Neural cell (in vitro differentiated cells): ENCODE measurements around the gene SURF4. TPM values are rescaled to one million over a fixed set of nuclear protein-coding genes. Genes with fewer than 3 reads are reported as not detected.
"Not testable (repeated sequence)": the region's sequence is repeated elsewhere in the genome, so short reads cannot be mapped to it uniquely, and the experiment has no call there.

ENCODE experiments used
- H2AFZ ChIP-seq: fragments of 200-600, 300-800 bp; sonication (generic), shearing (Covaris generic); 2 replicates; pipeline ENCODE4 v1.6.0; 2014; ENCODE audit warnings: low read depth, mild to moderate bottlenecking, antibody characterized with exemption, low read length, moderate library complexity
- H3F3A ChIP-seq: fragments of 200-600 bp; shearing (Covaris generic); 2 replicates; pipeline ENCODE4 v1.6.1; 2016; ENCODE audit warnings: mild to moderate bottlenecking, moderate library complexity, mixed read lengths, antibody characterized with exemption, low read length; ENCODE audit not compliant: insufficient read depth, poor library complexity, severe bottlenecking
- H3K27ac ChIP-seq: fragments of 200-600, 300-800 bp; sonication (generic), shearing (Covaris generic); 2 replicates; pipeline ENCODE4 v1.5.1; 2014; ENCODE audit warnings: mild to moderate bottlenecking, low read length, moderate library complexity
- H3K27me3 ChIP-seq: fragments of 300-800, 200-600 bp; sonication (generic), shearing (Covaris generic); 2 replicates; pipeline ENCODE4 v1.6.0; 2014; ENCODE audit warnings: mild to moderate bottlenecking, low read depth, low read length, moderate library complexity; ENCODE audit not compliant: insufficient read depth
- H3K36me3 ChIP-seq: fragments of 300-800, 200-600 bp; sonication (generic), shearing (Covaris generic); 2 replicates; pipeline ENCODE4 v1.5.1; 2014; ENCODE audit warnings: mild to moderate bottlenecking, antibody characterized with exemption, low read length, moderate library complexity; ENCODE audit not compliant: insufficient read depth
- H3K4me2 ChIP-seq: fragments of 300-800, 200-600 bp; sonication (generic), shearing (Covaris generic); 2 replicates; pipeline ENCODE4 v1.6.0; 2014; ENCODE audit warnings: mild to moderate bottlenecking, low read length
- H3K4me3 ChIP-seq: fragments of 300-800, 200-600 bp; sonication (generic), shearing (Covaris generic); 2 replicates; pipeline ENCODE4 v1.5.1; 2014; ENCODE audit warnings: mild to moderate bottlenecking, low read length, moderate library complexity
- H3K79me2 ChIP-seq: fragments of 200-600 bp; shearing (Covaris generic); replicated peaks from 2 replicates; pipeline ENCODE4 v1.6.0; 2014; ENCODE audit warnings: mild to moderate bottlenecking, low read length, moderate library complexity; ENCODE audit not compliant: insufficient read depth
- H3K9ac ChIP-seq: fragments of 300-800, 200-600 bp; sonication (generic), shearing (Covaris generic); 2 replicates; pipeline ENCODE4 v1.6.1; 2016; ENCODE audit warnings: mild to moderate bottlenecking, low read length, mixed read lengths
- H3K9me2 ChIP-seq: fragments of 200-600 bp; shearing (Covaris generic); 2 replicates; pipeline ENCODE4 v1.6.1; 2016; ENCODE audit warnings: mild to moderate bottlenecking, low read length, mixed read lengths; ENCODE audit not compliant: insufficient read depth
- H3K9me3 ChIP-seq: fragments of 200-600, 300-800 bp; sonication (generic), shearing (Covaris generic); 2 replicates; pipeline ENCODE4 v1.6.1; 2016; ENCODE audit warnings: mild to moderate bottlenecking, mixed run types, low read length, moderate library complexity, mixed read lengths
- H4K20me1 ChIP-seq: fragments of 200-600 bp; shearing (Covaris generic); 2 replicates; pipeline ENCODE4 v1.6.1; 2016; ENCODE audit warnings: mild to moderate bottlenecking, mixed run types; ENCODE audit not compliant: insufficient read depth
- CTCF ChIP-seq: fragments of 450-650 bp; IDR thresholded peaks from 2 replicates; pipeline ENCODE4 v1.5.1; 2014; ENCODE audit warnings: antibody characterized with exemption, mild to moderate bottlenecking, moderate library complexity; ENCODE audit not compliant: poor library complexity, severe bottlenecking
- EP300 ChIP-seq: fragments of 450-650 bp; conservative IDR thresholded peaks from 2 replicates; pipeline ENCODE4 v1.6.1; 2014; ENCODE audit warnings: antibody characterized with exemption, mild to moderate bottlenecking, moderate library complexity; ENCODE audit not compliant: poor library complexity, severe bottlenecking
- EZH2 ChIP-seq: fragments of 200-600, 300-800 bp; shearing (Covaris generic), sonication (generic); IDR thresholded peaks from 2 replicates; pipeline ENCODE4 v1.6.1; 2014; ENCODE audit warnings: antibody characterized with exemption, low read length, borderline replicate concordance, mild to moderate bottlenecking; ENCODE audit not compliant: insufficient read depth, poor library complexity, severe bottlenecking
- MXI1 ChIP-seq: fragments of 450-650 bp; conservative IDR thresholded peaks from 2 replicates; pipeline ENCODE4 v1.6.1; 2014; ENCODE audit warnings: antibody characterized with exemption, mild to moderate bottlenecking; ENCODE audit not compliant: poor library complexity, severe bottlenecking
- POLR2AphosphoS5 ChIP-seq: IDR thresholded peaks from 2 replicates; pipeline ENCODE4 v1.6.1; 2012
- RAD21 ChIP-seq: fragments of 450-650 bp; conservative IDR thresholded peaks from 2 replicates; pipeline ENCODE4 v1.6.1; 2014; ENCODE audit warnings: antibody characterized with exemption, mild to moderate bottlenecking, moderate library complexity
- REST ChIP-seq: IDR thresholded peaks from 2 replicates; pipeline ENCODE4 v1.6.1; 2012; ENCODE audit warnings: borderline replicate concordance
- SMC3 ChIP-seq: fragments of 450-650 bp; conservative IDR thresholded peaks from 2 replicates; pipeline ENCODE4 v1.6.1; 2014; ENCODE audit warnings: antibody characterized with exemption, mild to moderate bottlenecking, moderate library complexity; ENCODE audit not compliant: poor library complexity
- TAF1 ChIP-seq: IDR thresholded peaks from 2 replicates; pipeline ENCODE4 v1.6.1; 2012; ENCODE audit warnings: low read depth
- polyA plus RNA-seq: library from polyadenylated mRNA; depleted of rRNA; stranded (reverse); fragments of >200 nt; gene quantifications from 2 replicates; pipeline ENCODE4 v1.2.3, GENCODE V29; 2014

SURF4 gene
- polyA plus RNA-seq, 1 donor from 2014 or later = 78.3 TPM

- Histone ChIP-seq H3K79me2 (peaks cover 14% of the 10 kb centered on the region), H3K4me2 (peak within 1 kb of the TSS; percentile 85), H3K9ac (peak within 1 kb of the TSS; percentile 71), H3K27me3 (no peaks in the 10 kb centered on the region), H3K9me2 (no peaks in the 10 kb centered on the region), H3K36me3 (no peaks in the 10 kb centered on the region), H3K27ac (peak within 1 kb of the TSS; percentile 72), H2AFZ (peak within 1 kb of the TSS; percentile 66), H4K20me1 (no peaks in the 10 kb centered on the region), H3F3A (no peaks in the 10 kb centered on the region), H3K4me3 (peak within 1 kb of the TSS; percentile 90), H3K9me3 (no peaks in the 10 kb centered on the region)
- TF ChIP-seq POLR2AphosphoS5 = peak; percentile 90
- TF ChIP-seq TAF1 = peak; percentile 6
- no peak for TF ChIP-seq CTCF
- peak; percentile 98 for TF ChIP-seq MXI1
- TF ChIP-seq EZH2 = no peak
- peak; percentile 63 for TF ChIP-seq EP300
- peak; percentile 35 for TF ChIP-seq SMC3
- TF ChIP-seq RAD21 = peak; percentile 39
Measured at GRCh38 chr9:133335924-133336811, 39.7 kb downstream of the SURF4 start, which contains the start of gene SURF6. TSS of gene SURF6 (minus strand) at chr9:133336188. CDS start at chr9:133336132, 56 bp downstream.

GRCh38 chr9:133334888-133335287 lies 41.0 kb downstream of the SURF4 start:
- peak overlapping the region; percentile 71 for H3K9ac ChIP-seq
- H3K27me3 ChIP-seq, H3F3A ChIP-seq, H2AFZ ChIP-seq, H3K36me3 ChIP-seq, H3K9me2 ChIP-seq, H3K27ac ChIP-seq, H3K9me3 ChIP-seq, H4K20me1 ChIP-seq: not testable (repeated sequence)
- H3K4me2 ChIP-seq = peak overlapping the region; percentile 64
- peak overlapping the region; percentile 90 for H3K4me3 ChIP-seq
- peaks cover 14% of the 10 kb centered on the region for H3K79me2 ChIP-seq

GRCh38 chr9:133334161-133334560 lies 41.7 kb downstream of the SURF4 start:
- no peak overlapping the region for H3K4me2 ChIP-seq
- H3K9me2 ChIP-seq = no peaks in the 10 kb centered on the region
- no peak overlapping the region for H3K9ac ChIP-seq
- no peaks in the 10 kb centered on the region for H3K9me3 ChIP-seq
- H3K79me2 ChIP-seq = peaks cover 14% of the 10 kb centered on the region
- H3K27ac ChIP-seq = no peak overlapping the region
- H3F3A ChIP-seq = no peaks in the 10 kb centered on the region
- H4K20me1 ChIP-seq = no peaks in the 10 kb centered on the region
- H3K4me3 ChIP-seq = peak overlapping the region; percentile 90
- TF ChIP-seq REST = no peak
- TF ChIP-seq EZH2 = no peak
- no peak for TF ChIP-seq POLR2AphosphoS5
- TF ChIP-seq SMC3 = no peak
- no peak for TF ChIP-seq TAF1
- TF ChIP-seq CTCF = no peak
- no peak for TF ChIP-seq EP300
- no peak for TF ChIP-seq MXI1
- no peak for TF ChIP-seq RAD21
- H3K36me3 ChIP-seq = no peaks in the 10 kb centered on the region
- H3K27me3 ChIP-seq = no peaks in the 10 kb centered on the region
- no peak overlapping the region for H2AFZ ChIP-seq
